WTC11 (cell line): Measurements from ENCODE around the gene LRRC17. TPM values are rescaled to one million over a fixed set of nuclear protein-coding genes. Genes with fewer than 3 reads are reported as not detected.

Experiments
- ATAC-seq: fragments of 200-7000 bp; cut with Tn5 transposase; 2 replicates; pipeline ENCODE4 v1.10.0; 2021; ENCODE audit warnings: mild to moderate bottlenecking, moderate library complexity
- CTCF ChIA-PET: fragments of 300-600 bp; sonication (Branson Sonifier 250); formaldehyde crosslinking; loops from one replicate; lab custom pipeline; 2021; ENCODE audit warnings: antibody characterized with exemption; lab: Charles Lee
- POLR2A ChIA-PET: fragments of 350-600 bp; sonication (Branson Sonifier 250); formaldehyde crosslinking; loops from one replicate; lab custom pipeline; 2021; ENCODE audit warnings: antibody characterized with exemption; lab: Charles Lee
- DNase-seq: peaks from one replicate; pipeline ENCODE4 v3.0.0; 2021; ENCODE audit warnings: low spot score
- H3K27ac Mint-ChIP-seq: 2 replicates; pipeline ENCODE4 v1.8.0; 2021; ENCODE audit warnings: mixed read lengths
- H3K27me3 Mint-ChIP-seq: 2 replicates; pipeline ENCODE4 v1.8.0; 2021; ENCODE audit warnings: low read depth, mild to moderate bottlenecking, moderate library complexity, mixed read lengths
- H3K36me3 Mint-ChIP-seq: 2 replicates; pipeline ENCODE4 v1.8.0; 2021; ENCODE audit warnings: mixed read lengths
- H3K4me1 Mint-ChIP-seq: 2 replicates; pipeline ENCODE4 v1.8.0; 2022; ENCODE audit warnings: mixed read lengths
- H3K4me3 Mint-ChIP-seq: 2 replicates; pipeline ENCODE4 v1.8.0; 2021; ENCODE audit warnings: mild to moderate bottlenecking, moderate library complexity, mixed read lengths
- H3K9me3 Mint-ChIP-seq: 2 replicates; pipeline ENCODE4 v1.8.0; 2021; ENCODE audit warnings: mixed read lengths
- CREB1 ChIP-seq: sonication (generic); formaldehyde crosslinking; IDR thresholded peaks from 2 replicates; pipeline ENCODE4 v1.8.0; 2023; ENCODE audit warnings: mild to moderate bottlenecking, missing genetic modification reagents
- CREM ChIP-seq: sonication (generic); formaldehyde crosslinking; IDR thresholded peaks from 2 replicates; pipeline ENCODE4 v1.8.1; 2022; ENCODE audit warnings: mild to moderate bottlenecking, missing genetic modification reagents, moderate library complexity
- FOXJ3 ChIP-seq: sonication (generic); formaldehyde crosslinking; IDR thresholded peaks from 2 replicates; pipeline ENCODE4 v1.9.0; 2021; ENCODE audit warnings: missing genetic modification reagents, mild to moderate bottlenecking, borderline replicate concordance
- MXD4 ChIP-seq: fragments of 250-450 bp; sonication (Bioruptor Pico); IDR thresholded peaks from 2 replicates; pipeline ENCODE4 v1.8.0; 2021; ENCODE audit warnings: mild to moderate bottlenecking, moderate library complexity, borderline replicate concordance
- MYBL2 ChIP-seq: sonication (generic); formaldehyde crosslinking; IDR thresholded peaks from 2 replicates; pipeline ENCODE4 v1.8.1; 2023; ENCODE audit warnings: mild to moderate bottlenecking, moderate library complexity, missing genetic modification reagents
- NFE2L1 ChIP-seq: sonication (generic); formaldehyde crosslinking; IDR thresholded peaks from 2 replicates; pipeline ENCODE4 v1.8.1; 2023; ENCODE audit warnings: missing genetic modification reagents
- RELA ChIP-seq: sonication (generic); formaldehyde crosslinking; IDR thresholded peaks from 2 replicates; pipeline ENCODE4 v1.8.1; 2022; ENCODE audit warnings: missing genetic modification reagents, mild to moderate bottlenecking, borderline replicate concordance
- TP53 ChIP-seq: sonication (generic); formaldehyde crosslinking; IDR thresholded peaks from 2 replicates; pipeline ENCODE4 v1.8.1; 2023; ENCODE audit warnings: mild to moderate bottlenecking, missing genetic modification reagents
- ZBTB21 ChIP-seq: sonication (generic); formaldehyde crosslinking; IDR thresholded peaks from 2 replicates; pipeline ENCODE4 v1.8.1; 2023; ENCODE audit warnings: mild to moderate bottlenecking, missing genetic modification reagents, borderline replicate concordance
- ZNF121 ChIP-seq: sonication (generic); formaldehyde crosslinking; IDR thresholded peaks from 2 replicates; pipeline ENCODE4 v1.8.0; 2023; ENCODE audit warnings: missing genetic modification reagents
- ZNF232 ChIP-seq: sonication (generic); formaldehyde crosslinking; IDR thresholded peaks from 2 replicates; pipeline ENCODE4 v1.8.0; 2022; ENCODE audit warnings: mild to moderate bottlenecking, missing genetic modification reagents
- total RNA-seq: library from RNA; stranded (reverse); gene quantifications from 3 replicates; pipeline ENCODE4 v1.2.3, GENCODE V29; 2021
- TF ChIP-seq, protein P1 (sequence below): sonication (generic); formaldehyde crosslinking; IDR thresholded peaks from 2 replicates; pipeline ENCODE4 v1.8.0; 2022; ENCODE audit warnings: mild to moderate bottlenecking, missing genetic modification reagents
- TF ChIP-seq, protein P2 (sequence below): fragments of 250-450 bp; sonication (Bioruptor Pico); IDR thresholded peaks from 2 replicates; pipeline ENCODE4 v1.9.0; 2021; ENCODE audit warnings: mild to moderate bottlenecking
- TF ChIP-seq, protein P3 (sequence below): sonication (generic); formaldehyde crosslinking; conservative IDR thresholded peaks from 2 replicates; pipeline ENCODE4 v1.8.1; 2022; ENCODE audit warnings: mild to moderate bottlenecking, missing genetic modification reagents
- TF ChIP-seq, protein P4 (sequence below): fragments of 200-600 bp; IDR thresholded peaks from 2 replicates; pipeline ENCODE4 v1.8.0; 2022; ENCODE audit warnings: antibody characterized with exemption
- TF ChIP-seq, protein P5 (sequence below): sonication (generic); formaldehyde crosslinking; IDR thresholded peaks from 2 replicates; pipeline ENCODE4 v1.8.1; 2023; ENCODE audit warnings: mild to moderate bottlenecking, missing genetic modification reagents, borderline replicate concordance
- TF ChIP-seq, protein P6 (sequence below): sonication (generic); formaldehyde crosslinking; IDR thresholded peaks from 2 replicates; pipeline ENCODE4 v1.8.0; 2022; ENCODE audit warnings: mild to moderate bottlenecking, missing genetic modification reagents
- TF ChIP-seq, protein P7 (sequence below): sonication (generic); formaldehyde crosslinking; IDR thresholded peaks from 2 replicates; pipeline ENCODE4 v1.8.1; 2023; ENCODE audit warnings: mild to moderate bottlenecking, missing genetic modification reagents, moderate library complexity

LRRC17 gene
- total RNA-seq, 1 experiment from 2014 or later, result 1.6 TPM

DNA sequence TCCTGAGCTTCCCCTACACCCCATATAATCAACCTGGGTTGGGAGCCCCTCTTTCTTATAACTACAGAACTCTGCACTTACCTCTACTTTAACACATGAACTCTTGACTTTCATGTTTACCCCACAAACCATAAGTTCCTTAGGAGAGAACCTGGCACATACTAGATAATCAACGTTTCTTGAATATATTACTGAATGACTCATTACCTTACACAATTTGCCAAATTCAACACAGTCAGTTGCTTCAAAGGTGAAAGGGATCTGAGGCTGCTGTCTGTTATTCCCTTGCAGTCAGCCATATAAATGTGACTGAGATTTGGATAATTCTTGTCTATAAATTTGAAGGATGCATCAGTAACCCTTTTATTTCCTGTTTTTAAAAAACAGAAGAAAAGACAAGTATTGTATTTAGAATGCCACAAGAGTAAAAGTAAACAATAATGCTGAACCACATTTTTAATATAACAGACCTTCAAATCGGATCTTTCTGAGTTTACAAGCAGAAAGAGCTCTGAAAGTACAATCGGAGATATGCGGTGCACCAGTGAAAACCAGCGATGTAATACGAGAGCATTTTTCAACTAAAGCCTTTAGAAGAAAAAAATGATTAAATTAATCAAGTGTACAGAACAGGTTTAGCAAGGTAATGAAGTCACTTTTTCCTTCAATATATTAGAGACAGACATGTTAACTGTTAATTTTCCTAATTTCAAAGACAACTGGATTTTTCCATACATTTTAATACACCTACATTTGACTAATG lies 29.5 kb upstream of the LRRC17 start:
- H3K27me3 Mint-ChIP-seq, result no peaks in the 10 kb centered on the region
- no peaks in the 10 kb centered on the region for H3K4me1 Mint-ChIP-seq
- H3K4me3 Mint-ChIP-seq, result no peak overlapping the region
- ChIA-PET CTCF (no interaction called here), POLR2A (no interaction called here)
- no peaks in the 10 kb centered on the region for H3K36me3 Mint-ChIP-seq
- DNase-seq (no peak), ATAC-seq (no peak)
- TF ChIP-seq ZNF232 (CRISPR knock-in tag) (no peak), CREB1 (CRISPR knock-in tag) (no peak)
- H3K9me3 Mint-ChIP-seq, result 0 out of 2 replicates have a peak, but pooled peaks cover 5% of the 10 kb centered on the region
- H3K27ac Mint-ChIP-seq, result no peak overlapping the region

DNA sequence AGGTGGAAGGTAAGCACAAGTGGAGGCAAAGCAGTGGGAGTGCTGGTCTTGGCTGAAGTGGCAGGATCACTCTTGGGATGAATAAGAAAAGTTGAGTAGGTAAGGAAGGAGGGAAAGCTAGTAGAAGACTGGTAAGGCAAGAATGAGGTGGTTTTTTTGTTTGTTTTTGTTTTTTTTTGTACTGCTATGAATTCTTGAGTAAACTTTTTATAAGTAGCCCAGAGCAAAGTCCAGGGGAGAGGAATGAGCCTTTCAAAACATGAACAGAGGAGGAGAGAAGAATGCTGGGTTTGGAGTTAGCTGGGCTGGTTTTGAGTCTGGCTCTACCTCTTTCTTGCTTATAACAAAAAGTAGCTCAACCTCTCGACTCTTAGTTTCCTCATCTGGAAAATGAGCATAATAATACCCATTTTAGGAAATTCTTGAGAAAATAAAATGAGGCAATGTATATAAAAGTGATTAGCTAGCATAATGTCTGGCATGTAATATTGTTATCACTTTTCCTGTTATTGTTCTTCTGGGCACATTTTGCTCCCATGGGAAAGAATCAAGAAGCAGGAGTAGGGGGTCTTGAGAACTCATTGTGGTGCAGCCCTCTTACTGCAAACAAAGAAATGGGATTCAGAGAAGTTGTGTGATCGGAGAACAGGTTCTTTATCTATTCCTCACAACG lies 24.1 kb upstream of the LRRC17 start:
- Mint-ChIP-seq H3K4me1 (no peaks in the 10 kb centered on the region), H3K36me3 (no peaks in the 10 kb centered on the region), H3K27ac (no peak overlapping the region), H3K4me3 (no peak overlapping the region), H3K9me3 (0 out of 2 replicates have a peak, but pooled peaks cover 5% of the 10 kb centered on the region), H3K27me3 (no peaks in the 10 kb centered on the region)
- POLR2A ChIA-PET, result no interaction called here
- ATAC-seq (no peak), DNase-seq (no peak)
- TF ChIP-seq, protein P1, sequence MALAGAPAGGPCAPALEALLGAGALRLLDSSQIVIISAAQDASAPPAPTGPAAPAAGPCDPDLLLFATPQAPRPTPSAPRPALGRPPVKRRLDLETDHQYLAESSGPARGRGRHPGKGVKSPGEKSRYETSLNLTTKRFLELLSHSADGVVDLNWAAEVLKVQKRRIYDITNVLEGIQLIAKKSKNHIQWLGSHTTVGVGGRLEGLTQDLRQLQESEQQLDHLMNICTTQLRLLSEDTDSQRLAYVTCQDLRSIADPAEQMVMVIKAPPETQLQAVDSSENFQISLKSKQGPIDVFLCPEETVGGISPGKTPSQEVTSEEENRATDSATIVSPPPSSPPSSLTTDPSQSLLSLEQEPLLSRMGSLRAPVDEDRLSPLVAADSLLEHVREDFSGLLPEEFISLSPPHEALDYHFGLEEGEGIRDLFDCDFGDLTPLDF (CRISPR knock-in tag), result no peak
- CTCF ChIA-PET, result interaction anchor here (1.0 kb wide), 1 partner anchor 173 kb away, joined by 3 read pairs; no protein-coding TSS in a partner anchor

DNA sequence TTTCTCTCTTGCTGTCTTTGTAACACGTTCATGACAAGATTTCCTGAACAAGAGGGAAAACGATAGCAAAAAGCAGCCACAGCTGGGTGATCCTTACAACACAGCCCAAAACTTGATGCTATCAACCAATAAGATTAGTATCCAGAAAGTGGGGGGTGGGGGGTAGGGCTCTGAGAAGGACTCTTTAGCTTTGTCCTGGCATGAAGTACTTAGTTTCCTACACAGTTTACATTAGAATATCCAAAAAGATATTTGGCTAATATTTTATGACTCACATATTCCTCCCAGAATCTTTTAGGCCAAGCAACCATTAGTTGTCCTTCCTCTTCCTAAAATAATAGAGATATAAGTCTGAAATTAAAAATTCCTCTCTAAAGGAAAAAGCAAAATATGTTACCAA lies 22.9 kb upstream of the LRRC17 start:
- Mint-ChIP-seq H3K4me1 (no peaks in the 10 kb centered on the region), H3K9me3 (0 out of 2 replicates have a peak, but pooled peaks cover 5% of the 10 kb centered on the region), H3K27me3 (no peaks in the 10 kb centered on the region), H3K27ac (no peak overlapping the region), H3K4me3 (no peak overlapping the region), H3K36me3 (no peaks in the 10 kb centered on the region)
- POLR2A ChIA-PET, result no interaction called here
- TF ChIP-seq MYBL2 (CRISPR knock-in tag) (no peak), ZBTB21 (CRISPR knock-in tag) (no peak), TP53 (CRISPR knock-in tag) (no peak), FOXJ3 (CRISPR knock-in tag) (no peak), RELA (no peak), CREM (CRISPR knock-in tag) (no peak)
- TF ChIP-seq, protein P2, sequence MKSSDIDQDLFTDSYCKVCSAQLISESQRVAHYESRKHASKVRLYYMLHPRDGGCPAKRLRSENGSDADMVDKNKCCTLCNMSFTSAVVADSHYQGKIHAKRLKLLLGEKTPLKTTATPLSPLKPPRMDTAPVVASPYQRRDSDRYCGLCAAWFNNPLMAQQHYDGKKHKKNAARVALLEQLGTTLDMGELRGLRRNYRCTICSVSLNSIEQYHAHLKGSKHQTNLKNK, result no peak
- TF ChIP-seq, protein P3, sequence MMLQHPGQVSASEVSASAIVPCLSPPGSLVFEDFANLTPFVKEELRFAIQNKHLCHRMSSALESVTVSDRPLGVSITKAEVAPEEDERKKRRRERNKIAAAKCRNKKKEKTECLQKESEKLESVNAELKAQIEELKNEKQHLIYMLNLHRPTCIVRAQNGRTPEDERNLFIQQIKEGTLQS (CRISPR knock-in tag), result no peak
- TF ChIP-seq, protein P4, sequence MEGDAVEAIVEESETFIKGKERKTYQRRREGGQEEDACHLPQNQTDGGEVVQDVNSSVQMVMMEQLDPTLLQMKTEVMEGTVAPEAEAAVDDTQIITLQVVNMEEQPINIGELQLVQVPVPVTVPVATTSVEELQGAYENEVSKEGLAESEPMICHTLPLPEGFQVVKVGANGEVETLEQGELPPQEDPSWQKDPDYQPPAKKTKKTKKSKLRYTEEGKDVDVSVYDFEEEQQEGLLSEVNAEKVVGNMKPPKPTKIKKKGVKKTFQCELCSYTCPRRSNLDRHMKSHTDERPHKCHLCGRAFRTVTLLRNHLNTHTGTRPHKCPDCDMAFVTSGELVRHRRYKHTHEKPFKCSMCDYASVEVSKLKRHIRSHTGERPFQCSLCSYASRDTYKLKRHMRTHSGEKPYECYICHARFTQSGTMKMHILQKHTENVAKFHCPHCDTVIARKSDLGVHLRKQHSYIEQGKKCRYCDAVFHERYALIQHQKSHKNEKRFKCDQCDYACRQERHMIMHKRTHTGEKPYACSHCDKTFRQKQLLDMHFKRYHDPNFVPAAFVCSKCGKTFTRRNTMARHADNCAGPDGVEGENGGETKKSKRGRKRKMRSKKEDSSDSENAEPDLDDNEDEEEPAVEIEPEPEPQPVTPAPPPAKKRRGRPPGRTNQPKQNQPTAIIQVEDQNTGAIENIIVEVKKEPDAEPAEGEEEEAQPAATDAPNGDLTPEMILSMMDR, result no peak
- DNase-seq (no peak), ATAC-seq (no peak)
- CTCF ChIA-PET, result no interaction called here

DNA sequence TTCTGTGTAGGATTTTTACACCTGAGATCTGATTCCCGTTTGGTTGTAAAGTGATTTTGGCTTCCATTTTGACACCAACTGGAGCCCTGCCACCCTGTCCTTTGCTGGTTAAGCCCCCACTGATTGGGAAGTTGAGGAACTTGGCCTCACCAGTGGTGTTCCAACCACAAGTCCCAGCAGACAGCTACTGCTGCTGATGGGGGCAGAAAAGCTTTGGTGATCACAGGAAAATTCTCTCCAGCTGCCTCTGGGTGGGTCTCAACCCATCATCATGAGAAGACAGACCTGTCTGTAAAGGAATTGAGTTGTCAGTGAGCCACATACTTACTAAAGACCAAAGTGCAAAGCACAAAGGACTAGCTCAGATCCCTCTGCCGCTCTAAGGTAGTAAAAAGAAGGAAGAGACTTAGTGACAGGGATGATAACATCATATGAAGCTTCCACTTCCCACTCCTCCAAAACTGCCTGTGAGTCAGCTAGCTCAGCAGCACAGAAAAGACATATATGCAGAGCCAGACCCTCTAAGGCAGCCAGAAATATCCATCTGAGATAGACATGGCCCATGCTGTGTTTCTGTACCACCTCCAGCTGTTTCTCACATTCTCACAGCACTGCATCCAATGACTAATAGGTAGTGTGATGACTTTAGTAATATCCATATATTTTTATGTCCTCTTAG lies 22.4 kb upstream of the LRRC17 start:
- H3K9me3 Mint-ChIP-seq, result 0 out of 2 replicates have a peak, but pooled peaks cover 5% of the 10 kb centered on the region
- no peak for ATAC-seq
- no peaks in the 10 kb centered on the region for H3K4me1 Mint-ChIP-seq
- ChIA-PET CTCF (no interaction called here), POLR2A (no interaction called here)
- no peak overlapping the region for H3K4me3 Mint-ChIP-seq
- no peak for DNase-seq
- no peaks in the 10 kb centered on the region for H3K36me3 Mint-ChIP-seq
- H3K27me3 Mint-ChIP-seq, result no peaks in the 10 kb centered on the region
- no peak overlapping the region for H3K27ac Mint-ChIP-seq
- TF ChIP-seq, protein P5, sequence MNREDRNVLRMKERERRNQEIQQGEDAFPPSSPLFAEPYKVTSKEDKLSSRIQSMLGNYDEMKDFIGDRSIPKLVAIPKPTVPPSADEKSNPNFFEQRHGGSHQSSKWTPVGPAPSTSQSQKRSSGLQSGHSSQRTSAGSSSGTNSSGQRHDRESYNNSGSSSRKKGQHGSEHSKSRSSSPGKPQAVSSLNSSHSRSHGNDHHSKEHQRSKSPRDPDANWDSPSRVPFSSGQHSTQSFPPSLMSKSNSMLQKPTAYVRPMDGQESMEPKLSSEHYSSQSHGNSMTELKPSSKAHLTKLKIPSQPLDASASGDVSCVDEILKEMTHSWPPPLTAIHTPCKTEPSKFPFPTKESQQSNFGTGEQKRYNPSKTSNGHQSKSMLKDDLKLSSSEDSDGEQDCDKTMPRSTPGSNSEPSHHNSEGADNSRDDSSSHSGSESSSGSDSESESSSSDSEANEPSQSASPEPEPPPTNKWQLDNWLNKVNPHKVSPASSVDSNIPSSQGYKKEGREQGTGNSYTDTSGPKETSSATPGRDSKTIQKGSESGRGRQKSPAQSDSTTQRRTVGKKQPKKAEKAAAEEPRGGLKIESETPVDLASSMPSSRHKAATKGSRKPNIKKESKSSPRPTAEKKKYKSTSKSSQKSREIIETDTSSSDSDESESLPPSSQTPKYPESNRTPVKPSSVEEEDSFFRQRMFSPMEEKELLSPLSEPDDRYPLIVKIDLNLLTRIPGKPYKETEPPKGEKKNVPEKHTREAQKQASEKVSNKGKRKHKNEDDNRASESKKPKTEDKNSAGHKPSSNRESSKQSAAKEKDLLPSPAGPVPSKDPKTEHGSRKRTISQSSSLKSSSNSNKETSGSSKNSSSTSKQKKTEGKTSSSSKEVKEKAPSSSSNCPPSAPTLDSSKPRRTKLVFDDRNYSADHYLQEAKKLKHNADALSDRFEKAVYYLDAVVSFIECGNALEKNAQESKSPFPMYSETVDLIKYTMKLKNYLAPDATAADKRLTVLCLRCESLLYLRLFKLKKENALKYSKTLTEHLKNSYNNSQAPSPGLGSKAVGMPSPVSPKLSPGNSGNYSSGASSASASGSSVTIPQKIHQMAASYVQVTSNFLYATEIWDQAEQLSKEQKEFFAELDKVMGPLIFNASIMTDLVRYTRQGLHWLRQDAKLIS (CRISPR knock-in tag), result no peak
- no peak for TF ChIP-seq NFE2L1 (CRISPR knock-in tag)
- TF ChIP-seq ZNF121, result no peak
- TF ChIP-seq, protein P6, sequence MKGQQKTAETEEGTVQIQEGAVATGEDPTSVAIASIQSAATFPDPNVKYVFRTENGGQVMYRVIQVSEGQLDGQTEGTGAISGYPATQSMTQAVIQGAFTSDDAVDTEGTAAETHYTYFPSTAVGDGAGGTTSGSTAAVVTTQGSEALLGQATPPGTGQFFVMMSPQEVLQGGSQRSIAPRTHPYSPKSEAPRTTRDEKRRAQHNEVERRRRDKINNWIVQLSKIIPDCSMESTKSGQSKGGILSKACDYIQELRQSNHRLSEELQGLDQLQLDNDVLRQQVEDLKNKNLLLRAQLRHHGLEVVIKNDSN, result no peak
- TF ChIP-seq MXD4 (CRISPR knock-in tag), result no peak
- TF ChIP-seq, protein P7, sequence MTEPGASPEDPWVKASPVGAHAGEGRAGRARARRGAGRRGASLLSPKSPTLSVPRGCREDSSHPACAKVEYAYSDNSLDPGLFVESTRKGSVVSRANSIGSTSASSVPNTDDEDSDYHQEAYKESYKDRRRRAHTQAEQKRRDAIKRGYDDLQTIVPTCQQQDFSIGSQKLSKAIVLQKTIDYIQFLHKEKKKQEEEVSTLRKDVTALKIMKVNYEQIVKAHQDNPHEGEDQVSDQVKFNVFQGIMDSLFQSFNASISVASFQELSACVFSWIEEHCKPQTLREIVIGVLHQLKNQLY, result no peak
